ENCODE results near the gene PLBD2. TPM values are rescaled to one million over a fixed set of nuclear protein-coding genes. Genes with fewer than 3 reads are reported as not detected.

The PLBD2 gene
- total and polyA plus RNA-seq, 9 of the 15 experiments (the other 6 are each of a cell fraction or from before 2014, with no cell fraction given): 2.4 to 37.4 (median 6.0) TPM

- in situ Hi-C loops (cut with MboI): no loop called here
- Histone ChIP-seq H3K27ac (ENCODE audit: extremely low read depth, low read depth, low read length) (no peak overlapping the region), H2AFZ (ENCODE audit: low read depth, low read length) (no peak overlapping the region), H3K4me2 (ENCODE audit: insufficient read depth, low read length) (no peak overlapping the region), H3K9me3 (replicated peaks; ENCODE audit: control insufficient read depth, insufficient read depth, low read depth, low read length) (no peaks in the 10 kb centered on the region), H3K4me3 (no peak overlapping the region), H3K36me3 (ENCODE audit: control insufficient read depth, insufficient read depth, low read length) (peaks cover 22% of the 10 kb centered on the region; the same call in 1 of the 3 replicates), H3K9ac (ENCODE audit: insufficient read depth in 1 of 2, low read depth in 2 of 2, low read length in 2 of 2) (no peak overlapping the region), H3K4me1 (replicated peaks in 1 of 2; ENCODE audit: control insufficient read depth in 2 of 2, insufficient read depth in 2 of 2, low read length in 2 of 2) (peaks cover 0 to 11% of the 10 kb centered on the region in 2 experiments; a peak in 2 of 5 replicates), H3K27me3 (ENCODE audit: control insufficient read depth in 2 of 2, insufficient read depth in 2 of 2, low read length in 2 of 2) (no peaks in the 10 kb centered on the region), H3K79me2 (ENCODE audit: control insufficient read depth, insufficient read depth, low read length) (no peaks in the 10 kb centered on the region), H4K20me1 (replicated peaks; ENCODE audit: control insufficient read depth, insufficient read depth, low read length) (no peaks in the 10 kb centered on the region), H3K9me1 (ENCODE audit: control insufficient read depth, insufficient read depth, low read length) (no peaks in the 10 kb centered on the region)
- FAIRE-seq (no peak), ATAC-seq (no peak), DNase-seq (ENCODE audit: extremely low read depth in 1 of 4, low spot score in 3 of 4) (no peak)
- BruUV-seq (replicated peaks): no TSS peak
- ChIA-PET CTCF (ENCODE audit: low intra/inter-chr PET ratio) (no interaction called here), POLR2A (interaction anchor here (0.7 to 1.1 kb wide), 7 partner anchors 8 to 58 kb away, joined by 3 to 11 read pairs (median 3); partner anchors contain the start of gene SLC8B1)
- WGBS (ENCODE audit: insufficient coverage, low coverage, missing lambda C conversion rate): 56% methylated on average over 7 of the region's 7 CpGs
- intact Hi-C loops (cut with micrococcal nuclease): no loop called here
- TF ChIP-seq HDAC3 (IDR thresholded peaks at IDR 0.05; ENCODE audit: borderline replicate concordance, partially characterized antibody) (no peak), ASH1L (IDR thresholded peaks at IDR 0.05; ENCODE audit: borderline replicate concordance, low read depth, partially characterized antibody) (no peak), CTCFL (IDR thresholded peaks at IDR 0.05; ENCODE audit: borderline replicate concordance, insufficient read depth, low read depth, low read length, poor library complexity, severe bottlenecking) (no peak), KDM4B (IDR thresholded peaks at IDR 0.05; ENCODE audit: borderline replicate concordance in 2 of 2, low read depth in 1 of 2) (no peak), SRSF1 (IDR thresholded peaks at IDR 0.05; ENCODE audit: low read depth, low read length) (no peak), FOXA1 (IDR thresholded peaks at IDR 0.05; ENCODE audit: borderline replicate concordance) (no peak), MCM2 (IDR thresholded peaks at IDR 0.05; ENCODE audit: low read depth) (no peak), ZNF830 (CRISPR knock-in tag; IDR thresholded peaks at IDR 0.05) (no peak), TEAD2 (tag; IDR thresholded peaks at IDR 0.05) (no peak), SFPQ (IDR thresholded peaks at IDR 0.05; ENCODE audit: low read depth, low read length) (no peak)
Observed at GRCh38 chr12:113392520-113392919, 34.1 kb downstream of the PLBD2 start.

Measured in K562 (cell line).